ENCODE data around the gene CNTNAP2. TPM values are rescaled to one million over a fixed set of nuclear protein-coding genes. Genes with fewer than 3 reads are reported as not detected.

CNTNAP2 gene
- total RNA-seq, 1 experiment from 2014 or later: 0.03 TPM

DNA sequence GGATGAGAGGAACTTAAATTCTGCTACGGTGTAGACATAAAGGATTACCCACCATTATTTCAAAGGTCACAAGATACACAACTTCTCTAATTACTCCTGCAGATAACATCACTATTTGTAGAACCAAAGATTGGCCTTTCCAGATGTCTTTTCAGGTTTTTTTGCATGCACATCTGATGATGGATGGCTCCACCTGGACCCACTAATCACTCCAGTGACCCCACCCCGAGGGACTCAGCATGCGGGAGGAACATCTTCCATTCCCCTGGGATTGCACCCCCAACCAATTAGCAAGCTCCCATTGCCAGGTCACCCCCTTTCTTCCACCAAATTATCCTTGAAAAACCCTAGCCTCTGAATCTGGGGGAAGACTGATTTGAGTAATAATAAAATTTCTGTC lies 608.9 kb downstream of the CNTNAP2 start:
- ATAC-seq (no peak), DNase-seq (ENCODE audit: low read depth, low spot score) (no peak)
- TF ChIP-seq, protein P1, sequence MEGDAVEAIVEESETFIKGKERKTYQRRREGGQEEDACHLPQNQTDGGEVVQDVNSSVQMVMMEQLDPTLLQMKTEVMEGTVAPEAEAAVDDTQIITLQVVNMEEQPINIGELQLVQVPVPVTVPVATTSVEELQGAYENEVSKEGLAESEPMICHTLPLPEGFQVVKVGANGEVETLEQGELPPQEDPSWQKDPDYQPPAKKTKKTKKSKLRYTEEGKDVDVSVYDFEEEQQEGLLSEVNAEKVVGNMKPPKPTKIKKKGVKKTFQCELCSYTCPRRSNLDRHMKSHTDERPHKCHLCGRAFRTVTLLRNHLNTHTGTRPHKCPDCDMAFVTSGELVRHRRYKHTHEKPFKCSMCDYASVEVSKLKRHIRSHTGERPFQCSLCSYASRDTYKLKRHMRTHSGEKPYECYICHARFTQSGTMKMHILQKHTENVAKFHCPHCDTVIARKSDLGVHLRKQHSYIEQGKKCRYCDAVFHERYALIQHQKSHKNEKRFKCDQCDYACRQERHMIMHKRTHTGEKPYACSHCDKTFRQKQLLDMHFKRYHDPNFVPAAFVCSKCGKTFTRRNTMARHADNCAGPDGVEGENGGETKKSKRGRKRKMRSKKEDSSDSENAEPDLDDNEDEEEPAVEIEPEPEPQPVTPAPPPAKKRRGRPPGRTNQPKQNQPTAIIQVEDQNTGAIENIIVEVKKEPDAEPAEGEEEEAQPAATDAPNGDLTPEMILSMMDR (IDR thresholded peaks at IDR 0.05): no peak
- no peak for TF ChIP-seq POLR2AphosphoS5 (IDR thresholded peaks at IDR 0.05; ENCODE audit: low read depth, low read length)
- TF ChIP-seq SIN3A (IDR thresholded peaks at IDR 0.05; ENCODE audit: borderline replicate concordance, insufficient read depth, low read depth, low read length): no peak
- TF ChIP-seq, protein P2, sequence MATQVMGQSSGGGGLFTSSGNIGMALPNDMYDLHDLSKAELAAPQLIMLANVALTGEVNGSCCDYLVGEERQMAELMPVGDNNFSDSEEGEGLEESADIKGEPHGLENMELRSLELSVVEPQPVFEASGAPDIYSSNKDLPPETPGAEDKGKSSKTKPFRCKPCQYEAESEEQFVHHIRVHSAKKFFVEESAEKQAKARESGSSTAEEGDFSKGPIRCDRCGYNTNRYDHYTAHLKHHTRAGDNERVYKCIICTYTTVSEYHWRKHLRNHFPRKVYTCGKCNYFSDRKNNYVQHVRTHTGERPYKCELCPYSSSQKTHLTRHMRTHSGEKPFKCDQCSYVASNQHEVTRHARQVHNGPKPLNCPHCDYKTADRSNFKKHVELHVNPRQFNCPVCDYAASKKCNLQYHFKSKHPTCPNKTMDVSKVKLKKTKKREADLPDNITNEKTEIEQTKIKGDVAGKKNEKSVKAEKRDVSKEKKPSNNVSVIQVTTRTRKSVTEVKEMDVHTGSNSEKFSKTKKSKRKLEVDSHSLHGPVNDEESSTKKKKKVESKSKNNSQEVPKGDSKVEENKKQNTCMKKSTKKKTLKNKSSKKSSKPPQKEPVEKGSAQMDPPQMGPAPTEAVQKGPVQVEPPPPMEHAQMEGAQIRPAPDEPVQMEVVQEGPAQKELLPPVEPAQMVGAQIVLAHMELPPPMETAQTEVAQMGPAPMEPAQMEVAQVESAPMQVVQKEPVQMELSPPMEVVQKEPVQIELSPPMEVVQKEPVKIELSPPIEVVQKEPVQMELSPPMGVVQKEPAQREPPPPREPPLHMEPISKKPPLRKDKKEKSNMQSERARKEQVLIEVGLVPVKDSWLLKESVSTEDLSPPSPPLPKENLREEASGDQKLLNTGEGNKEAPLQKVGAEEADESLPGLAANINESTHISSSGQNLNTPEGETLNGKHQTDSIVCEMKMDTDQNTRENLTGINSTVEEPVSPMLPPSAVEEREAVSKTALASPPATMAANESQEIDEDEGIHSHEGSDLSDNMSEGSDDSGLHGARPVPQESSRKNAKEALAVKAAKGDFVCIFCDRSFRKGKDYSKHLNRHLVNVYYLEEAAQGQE (IDR thresholded peaks at IDR 0.05; ENCODE audit: insufficient read depth in 1 of 2, low read depth in 2 of 2, low read length in 1 of 2): no peak
- TF ChIP-seq TCF7L2 (IDR thresholded peaks at IDR 0.05; ENCODE audit: low read depth, low read length): no peak
- intact Hi-C loops (cut with micrococcal nuclease; ENCODE audit: unreplicated experiment) (no loop called here), in situ Hi-C loops (cut with HindIII; ENCODE audit: low pct_unique_long_range_greater_than_20kb, low sequenced_read_pairs) (no loop called here)
- BruUV-seq (replicated peaks): no TSS peak
- H3K36me3 ChIP-seq (ENCODE audit: control insufficient read depth, insufficient read depth, low read length): no peaks in the 10 kb centered on the region; the same call in 1 of the 2 replicates
- H3K27ac ChIP-seq (ENCODE audit: low read length): no peak overlapping the region
- no peaks in the 10 kb centered on the region for H3K27me3 ChIP-seq (ENCODE audit: control insufficient read depth, insufficient read depth, low read length)
- ChIA-PET CTCF (no interaction called here), POLR2A (no interaction called here)
- no peak overlapping the region for H3K4me3 ChIP-seq (ENCODE audit: low read depth in 2 of 2, low read length in 2 of 2)
- H3K9me3 ChIP-seq (ENCODE audit: control insufficient read depth, insufficient read depth, low read depth, low read length): no peaks in the 10 kb centered on the region
- no peaks in the 10 kb centered on the region for H3K4me1 ChIP-seq (ENCODE audit: control insufficient read depth, insufficient read depth, low read length)

DNA sequence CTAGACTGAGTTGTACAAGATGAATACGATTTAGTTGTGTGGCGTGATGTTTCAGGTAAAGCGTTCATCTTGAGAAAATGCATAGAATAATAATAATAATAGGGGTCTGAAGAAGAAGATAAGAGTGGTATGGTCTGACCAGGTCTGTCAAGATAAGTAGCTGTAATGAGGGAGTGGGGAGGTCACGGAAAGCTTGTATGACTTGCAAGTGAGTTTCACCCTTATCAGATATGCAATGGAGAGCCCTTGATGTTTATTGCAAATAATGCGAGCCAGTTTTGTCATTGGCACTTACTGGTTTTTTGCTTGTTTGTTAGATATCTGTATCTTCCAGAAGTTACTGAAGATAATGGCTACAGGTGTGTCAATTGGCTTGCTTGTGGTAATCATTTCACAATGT lies 611.5 kb downstream of the CNTNAP2 start:
- no TSS peak for BruUV-seq (replicated peaks)
- ChIA-PET CTCF (no interaction called here), POLR2A (no interaction called here)
- ATAC-seq (no peak), DNase-seq (ENCODE audit: low read depth, low spot score) (no peak)
- in situ Hi-C loops (cut with HindIII; ENCODE audit: low pct_unique_long_range_greater_than_20kb, low sequenced_read_pairs): no loop called here
- TF ChIP-seq, protein P1 (IDR thresholded peaks at IDR 0.05): no peak
- no peak for TF ChIP-seq POLR2AphosphoS5 (IDR thresholded peaks at IDR 0.05; ENCODE audit: low read depth, low read length)
- Histone ChIP-seq H3K36me3 (ENCODE audit: control insufficient read depth, insufficient read depth, low read length) (no peaks in the 10 kb centered on the region), H3K27me3 (ENCODE audit: control insufficient read depth, insufficient read depth, low read length) (no peaks in the 10 kb centered on the region), H3K4me3 (ENCODE audit: low read depth in 2 of 2, low read length in 2 of 2) (no peak overlapping the region), H3K9me3 (ENCODE audit: control insufficient read depth, insufficient read depth, low read depth, low read length) (no peaks in the 10 kb centered on the region; the same call in 1 of the 2 replicates), H3K27ac (ENCODE audit: low read length) (no peak overlapping the region), H3K4me1 (ENCODE audit: control insufficient read depth, insufficient read depth, low read length) (no peaks in the 10 kb centered on the region)
- intact Hi-C loops (cut with micrococcal nuclease; ENCODE audit: unreplicated experiment): no loop called here

DNA sequence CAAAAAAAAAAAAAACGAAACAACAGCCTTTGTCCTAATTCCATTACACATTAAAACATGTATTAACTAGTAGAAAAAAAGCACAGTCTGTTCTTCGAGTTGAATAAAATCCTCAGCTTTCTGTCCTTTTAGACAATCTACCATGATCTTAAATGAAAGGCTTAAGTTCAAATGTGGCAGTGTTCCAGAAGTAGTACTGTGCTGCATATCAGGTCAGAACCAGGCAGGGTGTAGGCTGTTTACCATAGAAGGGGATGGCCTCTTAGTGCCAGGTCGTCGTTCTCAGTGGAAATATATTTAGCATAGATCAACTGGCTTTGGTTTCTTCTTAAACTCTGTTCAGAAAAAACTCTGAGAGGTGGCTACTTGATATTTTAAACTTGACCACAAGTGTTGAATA lies 612.0 kb downstream of the CNTNAP2 start:
- DNase-seq (ENCODE audit: low read depth, low spot score): no peak
- BruUV-seq (replicated peaks): no TSS peak
- H3K27me3 ChIP-seq (ENCODE audit: control insufficient read depth, insufficient read depth, low read length): no peaks in the 10 kb centered on the region
- no peaks in the 10 kb centered on the region for H3K4me1 ChIP-seq (ENCODE audit: control insufficient read depth, insufficient read depth, low read length)
- no peak overlapping the region for H3K27ac ChIP-seq (ENCODE audit: low read length)
- H3K9me3 ChIP-seq (ENCODE audit: control insufficient read depth, insufficient read depth, low read depth, low read length): no peaks in the 10 kb centered on the region; the same call in 1 of the 2 replicates
- in situ Hi-C loops (cut with HindIII; ENCODE audit: low pct_unique_long_range_greater_than_20kb, low sequenced_read_pairs) (no loop called here), intact Hi-C loops (cut with micrococcal nuclease; ENCODE audit: unreplicated experiment) (no loop called here)
- ChIA-PET POLR2A (no interaction called here), CTCF (no interaction called here)
- no peak overlapping the region for H3K4me3 ChIP-seq (ENCODE audit: low read depth in 2 of 2, low read length in 2 of 2)
- ATAC-seq: no peak
- H3K36me3 ChIP-seq (ENCODE audit: control insufficient read depth, insufficient read depth, low read length): no peaks in the 10 kb centered on the region
- TF ChIP-seq POLR2AphosphoS5 (IDR thresholded peaks at IDR 0.05; ENCODE audit: low read depth, low read length) (no peak), TCF7L2 (IDR thresholded peaks at IDR 0.05; ENCODE audit: low read depth, low read length) (no peak), SIN3A (IDR thresholded peaks at IDR 0.05; ENCODE audit: borderline replicate concordance, insufficient read depth, low read depth, low read length) (no peak)
- TF ChIP-seq, protein P2 (IDR thresholded peaks at IDR 0.05; ENCODE audit: insufficient read depth in 1 of 2, low read depth in 2 of 2, low read length in 1 of 2): no peak
- TF ChIP-seq, protein P1 (IDR thresholded peaks at IDR 0.05): no peak
